HepG2 (cell line): ENCODE results near the gene DPYSL3. TPM values are rescaled to one million over a fixed set of nuclear protein-coding genes. Genes with fewer than 3 reads are reported as not detected.

ENCODE experiments used
- ATAC-seq: fragments of 200-7000 bp; cut with Tn5 transposase; 3 replicates; pipeline ENCODE4 v1.9.1; 2020; ENCODE audit warnings: mild to moderate bottlenecking, moderate library complexity
- BruUV-seq: library from RNA; stranded (reverse); fragments of 400-500 nt; replicated peaks from 2 replicates; lab custom pipeline; 2021; lab: Mats Ljungman, UMichigan
- CTCF ChIA-PET: fragments of 300-600 bp; formaldehyde crosslinking; extraction: SDS; loops from one replicate; lab custom pipeline; 2021; ENCODE audit warnings: low total read pairs, inconsistent platforms, low intra/inter-chr PET ratio; lab: Yijun Ruan, JAX
- POLR2A ChIA-PET: fragments of 350-600 bp; sonication (Branson Sonifier 250); formaldehyde crosslinking; loops from one replicate; lab custom pipeline; 2020; ENCODE audit warnings: antibody characterized with exemption, inconsistent platforms; lab: Yijun Ruan, JAX
- DNase-seq: peaks from one replicate; pipeline ENCODE4 v3.0.0-alpha.2; 2015; ENCODE audit warnings: low spot score
- FAIRE-seq: peaks from 3 replicates; lab custom pipeline; 2011; peaks lifted over from hg19 to GRCh38; lab: Jason Lieb, UNC
- H2AFZ ChIP-seq: one replicate; pipeline ENCODE4 v1.6.1; 2011; ENCODE audit warnings: low read length, inconsistent platforms
- H3K27ac ChIP-seq: fragments of 300-600 bp; 3 replicates; pipeline ENCODE4 v1.8.0; 2011; ENCODE audit warnings: mixed run types, mild to moderate bottlenecking, mixed read lengths, low read length, inconsistent platforms; ENCODE audit not compliant: insufficient read depth; ENCODE audit errors: extremely low read length
- H3K27me3 ChIP-seq, 2 experiments: fragments of 200-600 bp in 1 of 2; 2 replicates in 1 of 2; 3 replicates in 1 of 2; pipeline versions ENCODE4 v1.6.0 to v1.8.0; 2011; ENCODE audit warnings: low read length in 2 of 2, mild to moderate bottlenecking in 2 of 2, moderate library complexity in 2 of 2, inconsistent platforms in 1 of 2; ENCODE audit not compliant: insufficient read depth in 2 of 2, control insufficient read depth in 1 of 2
- H3K36me3 ChIP-seq, 2 experiments: fragments of 200-600 bp in 1 of 2; replicated peaks in 1 of 2; 2 replicates in 1 of 2; 3 replicates in 1 of 2; pipeline versions ENCODE4 v1.5.1 to v1.8.0; 2011; ENCODE audit warnings: low read length in 2 of 2, inconsistent platforms in 1 of 2; ENCODE audit not compliant: insufficient read depth in 2 of 2, control insufficient read depth in 1 of 2
- H3K4me1 ChIP-seq: 2 replicates; pipeline ENCODE4 v1.5.1; 2012; ENCODE audit warnings: low read length, inconsistent platforms; ENCODE audit not compliant: insufficient read depth
- H3K4me2 ChIP-seq: 2 replicates; pipeline ENCODE4 v1.6.0; 2011; ENCODE audit warnings: low read depth, low read length, inconsistent platforms
- H3K4me3 ChIP-seq, 3 experiments: fragments of 200-600 bp in 1 of 3; sonication (generic), shearing (Covaris generic) in 1 of 3; replicated peaks in 1 of 3; 2 replicates each; pipeline ENCODE4 v1.5.1; 2011 to 2016; ENCODE audit warnings: low read length in 3 of 3, inconsistent platforms in 2 of 3, low read depth in 2 of 3, mild to moderate bottlenecking in 2 of 3, control low read depth in 1 of 3, mixed read lengths in 1 of 3; ENCODE audit not compliant: insufficient read depth in 1 of 3
- H3K79me2 ChIP-seq: one replicate; pipeline ENCODE4 v1.6.1; 2011; ENCODE audit warnings: low read length, inconsistent platforms; ENCODE audit not compliant: insufficient read depth
- H3K9ac ChIP-seq: 2 replicates; pipeline ENCODE4 v1.6.0; 2011; ENCODE audit warnings: mild to moderate bottlenecking, low read depth, low read length, inconsistent platforms; ENCODE audit not compliant: insufficient read depth
- H3K9me3 ChIP-seq: 2 replicates; pipeline ENCODE4 v1.5.1; 2012; ENCODE audit warnings: mild to moderate bottlenecking, low read length
- H4K20me1 ChIP-seq: 2 replicates; pipeline ENCODE4 v1.6.0; 2011; ENCODE audit warnings: inconsistent platforms, mild to moderate bottlenecking, low read length, moderate library complexity; ENCODE audit not compliant: insufficient read depth
- HNRNPLL ChIP-seq: fragments of 200-400 bp; formaldehyde crosslinking; IDR thresholded peaks from 2 replicates; pipeline ENCODE4 v1.6.1; 2017; ENCODE audit warnings: mild to moderate bottlenecking, low read depth, low read length; ENCODE audit not compliant: poor library complexity, severe bottlenecking
- IRF1 ChIP-seq: sonication (generic); formaldehyde crosslinking; IDR thresholded peaks from 2 replicates; pipeline ENCODE4 v1.4.0; 2020; ENCODE audit warnings: low read depth, mild to moderate bottlenecking, missing genetic modification reagents
- JUN ChIP-seq: sonication (generic); formaldehyde crosslinking; IDR thresholded peaks from 2 replicates; pipeline ENCODE4 v1.4.0; 2020; ENCODE audit warnings: mild to moderate bottlenecking, missing genetic modification reagents
- MTF2 ChIP-seq: sonication (generic); formaldehyde crosslinking; IDR thresholded peaks from 2 replicates; pipeline ENCODE4 v1.5.0; 2020; ENCODE audit warnings: missing genetic modification reagents, borderline replicate concordance
- MYNN ChIP-seq: sonication (generic); formaldehyde crosslinking; IDR thresholded peaks from 2 replicates; pipeline ENCODE4 v1.4.0; 2020; ENCODE audit warnings: mild to moderate bottlenecking, low read depth, missing genetic modification reagents
- TCF12 ChIP-seq, 2 experiments: fragments of 450-650 bp in 1 of 2; sonication (generic) in 1 of 2; formaldehyde crosslinking in 1 of 2; IDR thresholded peaks; 2 replicates each; pipeline versions ENCODE4 v1.6.1 to v1.8.0; 2017 to 2022; ENCODE audit warnings: antibody characterized with exemption in 1 of 2, mild to moderate bottlenecking in 1 of 2, missing genetic modification reagents in 1 of 2, moderate library complexity in 1 of 2
- ZNF562 ChIP-seq: sonication (generic); formaldehyde crosslinking; IDR thresholded peaks from 2 replicates; pipeline ENCODE4 v1.8.0; 2022; ENCODE audit warnings: missing genetic modification reagents, borderline replicate concordance
- ZNF704 ChIP-seq: sonication (generic); formaldehyde crosslinking; IDR thresholded peaks from 2 replicates; pipeline ENCODE4 v1.8.1; 2023; ENCODE audit warnings: mild to moderate bottlenecking, inconsistent platforms, moderate library complexity, missing genetic modification reagents, borderline replicate concordance
- WGBS: methylation state at CpG from one replicate; pipeline ENCODE4 v1.1.6; 2017; ENCODE audit warnings: low lambda C conversion rate; 5-methylcytosine and 5-hydroxymethylcytosine counted together
- in situ Hi-C: cut with HindIII; loops from 2 replicates; pipeline ENCODE4 v1.10.0; 2017; ENCODE audit warnings: low pct_unique_long_range_greater_than_20kb; ENCODE audit not compliant: extremely low pct_ligation_motif_present
- intact Hi-C: fragments of 100-400 bp; cut with micrococcal nuclease; formaldehyde crosslinking; loops from one replicate; pipeline ENCODE4 v1.10.0; 2022; ENCODE audit not compliant: unreplicated experiment
- polyA plus RNA-seq, 8 experiments: library from polyadenylated mRNA; depleted of rRNA in 3 of 8; stranded (reverse) in 7 of 8; unstranded in 1 of 8; fragments of >200 nt; fragmentation: Illumina TruSeq in 4 of 8; extraction: Trizol in 4 of 8; gene quantifications; 2 replicates each; pipeline versions ENCODE4 v1.2.1 to v1.2.3, GENCODE V29; 2011 to 2016; ENCODE audit warnings: low read depth in 4 of 8, missing spikeins in 1 of 8, mixed read lengths in 1 of 8; ENCODE audit not compliant: insufficient read depth in 1 of 8
- total RNA-seq, 5 experiments: library from RNA; depleted of rRNA; stranded (reverse); fragments of >200 nt; fragmentation: Illumina TruSeq; extraction: Trizol; gene quantifications; 2 replicates each; pipeline ENCODE4 v1.2.3, GENCODE V29; 2016; ENCODE audit warnings: low read depth in 1 of 5
- TF ChIP-seq, protein P1 (sequence below): sonication (generic); formaldehyde crosslinking; IDR thresholded peaks from 2 replicates; pipeline ENCODE4 v1.5.0; 2020; ENCODE audit warnings: mild to moderate bottlenecking, missing genetic modification reagents
- TF ChIP-seq, protein P2 (sequence below), 2 experiments: sonication (generic) in 1 of 2; formaldehyde crosslinking in 1 of 2; IDR thresholded peaks; 2 replicates each; pipeline versions ENCODE4 v1.5.1 to v1.6.1; 2011 to 2020; ENCODE audit warnings: borderline replicate concordance in 1 of 2, low read depth in 1 of 2, low read length in 1 of 2, mild to moderate bottlenecking in 1 of 2, missing genetic modification reagents in 1 of 2, moderate library complexity in 1 of 2
- TF ChIP-seq, protein P3 (sequence below): sonication (generic); formaldehyde crosslinking; IDR thresholded peaks from 2 replicates; pipeline ENCODE4 v1.5.1; 2020; ENCODE audit warnings: mild to moderate bottlenecking, missing genetic modification reagents, borderline replicate concordance

The DPYSL3 gene
- total and polyA plus RNA-seq, 2 of the 13 experiments (the other 11 are each of a cell fraction or from before 2014, with no cell fraction given) = 0.08 to 0.15 TPM

DNA sequence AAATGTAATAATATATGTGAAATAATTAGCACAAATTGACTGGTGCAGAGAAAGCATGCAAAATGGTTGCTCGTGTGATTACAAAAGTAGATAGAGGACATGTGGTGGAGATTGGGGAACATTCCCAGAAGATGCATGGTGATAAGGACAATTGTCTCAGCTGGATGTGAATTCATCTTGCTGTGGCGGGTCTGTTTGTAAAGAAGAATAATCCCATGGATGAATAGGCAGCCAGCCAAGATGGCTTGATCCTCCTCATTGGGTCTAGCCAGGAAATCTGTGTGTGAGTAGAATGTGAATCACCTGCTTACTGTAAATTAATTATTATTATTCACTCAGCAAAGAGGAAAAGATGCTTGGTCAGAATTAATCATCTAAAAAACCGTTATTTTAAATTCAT is 12.6 kb upstream of the DPYSL3 start:
- no peaks in the 10 kb centered on the region for H4K20me1 ChIP-seq
- no peak overlapping the region for H3K4me3 ChIP-seq
- no peaks in the 10 kb centered on the region; a peak in 1 of 5 replicates for H3K27me3 ChIP-seq
- BruUV-seq = no TSS peak
- ChIA-PET POLR2A (no interaction called here), CTCF (no interaction called here)
- no peak overlapping the region for H3K9ac ChIP-seq
- H3K9me3 ChIP-seq = no peaks in the 10 kb centered on the region
- H3K27ac ChIP-seq = no peak overlapping the region
- intact Hi-C loops = no loop called here
- in situ Hi-C loops = no loop called here
- H3K4me2 ChIP-seq = no peak overlapping the region
- no peak overlapping the region for H2AFZ ChIP-seq
- 1% methylated on average over 3 of the region's 3 CpGs for WGBS
- H3K79me2 ChIP-seq = no peaks in the 10 kb centered on the region
- FAIRE-seq = no peak
- ATAC-seq = no peak
- H3K4me1 ChIP-seq = no peaks in the 10 kb centered on the region
- H3K36me3 ChIP-seq = no peaks in the 10 kb centered on the region
- DNase-seq = no peak
- TF ChIP-seq, protein P1, sequence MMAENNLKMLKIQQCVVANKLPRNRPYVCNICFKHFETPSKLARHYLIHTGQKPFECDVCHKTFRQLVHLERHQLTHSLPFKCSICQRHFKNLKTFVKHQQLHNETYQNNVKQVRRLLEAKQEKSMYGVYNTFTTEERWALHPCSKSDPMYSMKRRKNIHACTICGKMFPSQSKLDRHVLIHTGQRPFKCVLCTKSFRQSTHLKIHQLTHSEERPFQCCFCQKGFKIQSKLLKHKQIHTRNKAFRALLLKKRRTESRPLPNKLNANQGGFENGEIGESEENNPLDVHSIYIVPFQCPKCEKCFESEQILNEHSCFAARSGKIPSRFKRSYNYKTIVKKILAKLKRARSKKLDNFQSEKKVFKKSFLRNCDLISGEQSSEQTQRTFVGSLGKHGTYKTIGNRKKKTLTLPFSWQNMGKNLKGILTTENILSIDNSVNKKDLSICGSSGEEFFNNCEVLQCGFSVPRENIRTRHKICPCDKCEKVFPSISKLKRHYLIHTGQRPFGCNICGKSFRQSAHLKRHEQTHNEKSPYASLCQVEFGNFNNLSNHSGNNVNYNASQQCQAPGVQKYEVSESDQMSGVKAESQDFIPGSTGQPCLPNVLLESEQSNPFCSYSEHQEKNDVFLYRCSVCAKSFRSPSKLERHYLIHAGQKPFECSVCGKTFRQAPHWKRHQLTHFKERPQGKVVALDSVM (CRISPR knock-in tag) = no peak
- TF ChIP-seq TCF12 (IDR thresholded peaks at IDR 0.05) (no peak), TCF12 (CRISPR knock-in tag; IDR thresholded peaks at IDR 0.05) (no peak), ZNF704 (no peak), MTF2 (CRISPR knock-in tag) (no peak), JUN (CRISPR knock-in tag) (no peak), ZNF562 (CRISPR knock-in tag) (no peak), MYNN (CRISPR knock-in tag) (no peak), HNRNPLL (no peak), IRF1 (no peak)
- TF ChIP-seq, protein P2, sequence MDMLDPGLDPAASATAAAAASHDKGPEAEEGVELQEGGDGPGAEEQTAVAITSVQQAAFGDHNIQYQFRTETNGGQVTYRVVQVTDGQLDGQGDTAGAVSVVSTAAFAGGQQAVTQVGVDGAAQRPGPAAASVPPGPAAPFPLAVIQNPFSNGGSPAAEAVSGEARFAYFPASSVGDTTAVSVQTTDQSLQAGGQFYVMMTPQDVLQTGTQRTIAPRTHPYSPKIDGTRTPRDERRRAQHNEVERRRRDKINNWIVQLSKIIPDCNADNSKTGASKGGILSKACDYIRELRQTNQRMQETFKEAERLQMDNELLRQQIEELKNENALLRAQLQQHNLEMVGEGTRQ (IDR thresholded peaks at IDR 0.05; ENCODE audit: low read depth, low read length) = no peak
- TF ChIP-seq, protein P2 (CRISPR knock-in tag; IDR thresholded peaks at IDR 0.05; ENCODE audit: borderline replicate concordance) = no peak
- TF ChIP-seq, protein P3, sequence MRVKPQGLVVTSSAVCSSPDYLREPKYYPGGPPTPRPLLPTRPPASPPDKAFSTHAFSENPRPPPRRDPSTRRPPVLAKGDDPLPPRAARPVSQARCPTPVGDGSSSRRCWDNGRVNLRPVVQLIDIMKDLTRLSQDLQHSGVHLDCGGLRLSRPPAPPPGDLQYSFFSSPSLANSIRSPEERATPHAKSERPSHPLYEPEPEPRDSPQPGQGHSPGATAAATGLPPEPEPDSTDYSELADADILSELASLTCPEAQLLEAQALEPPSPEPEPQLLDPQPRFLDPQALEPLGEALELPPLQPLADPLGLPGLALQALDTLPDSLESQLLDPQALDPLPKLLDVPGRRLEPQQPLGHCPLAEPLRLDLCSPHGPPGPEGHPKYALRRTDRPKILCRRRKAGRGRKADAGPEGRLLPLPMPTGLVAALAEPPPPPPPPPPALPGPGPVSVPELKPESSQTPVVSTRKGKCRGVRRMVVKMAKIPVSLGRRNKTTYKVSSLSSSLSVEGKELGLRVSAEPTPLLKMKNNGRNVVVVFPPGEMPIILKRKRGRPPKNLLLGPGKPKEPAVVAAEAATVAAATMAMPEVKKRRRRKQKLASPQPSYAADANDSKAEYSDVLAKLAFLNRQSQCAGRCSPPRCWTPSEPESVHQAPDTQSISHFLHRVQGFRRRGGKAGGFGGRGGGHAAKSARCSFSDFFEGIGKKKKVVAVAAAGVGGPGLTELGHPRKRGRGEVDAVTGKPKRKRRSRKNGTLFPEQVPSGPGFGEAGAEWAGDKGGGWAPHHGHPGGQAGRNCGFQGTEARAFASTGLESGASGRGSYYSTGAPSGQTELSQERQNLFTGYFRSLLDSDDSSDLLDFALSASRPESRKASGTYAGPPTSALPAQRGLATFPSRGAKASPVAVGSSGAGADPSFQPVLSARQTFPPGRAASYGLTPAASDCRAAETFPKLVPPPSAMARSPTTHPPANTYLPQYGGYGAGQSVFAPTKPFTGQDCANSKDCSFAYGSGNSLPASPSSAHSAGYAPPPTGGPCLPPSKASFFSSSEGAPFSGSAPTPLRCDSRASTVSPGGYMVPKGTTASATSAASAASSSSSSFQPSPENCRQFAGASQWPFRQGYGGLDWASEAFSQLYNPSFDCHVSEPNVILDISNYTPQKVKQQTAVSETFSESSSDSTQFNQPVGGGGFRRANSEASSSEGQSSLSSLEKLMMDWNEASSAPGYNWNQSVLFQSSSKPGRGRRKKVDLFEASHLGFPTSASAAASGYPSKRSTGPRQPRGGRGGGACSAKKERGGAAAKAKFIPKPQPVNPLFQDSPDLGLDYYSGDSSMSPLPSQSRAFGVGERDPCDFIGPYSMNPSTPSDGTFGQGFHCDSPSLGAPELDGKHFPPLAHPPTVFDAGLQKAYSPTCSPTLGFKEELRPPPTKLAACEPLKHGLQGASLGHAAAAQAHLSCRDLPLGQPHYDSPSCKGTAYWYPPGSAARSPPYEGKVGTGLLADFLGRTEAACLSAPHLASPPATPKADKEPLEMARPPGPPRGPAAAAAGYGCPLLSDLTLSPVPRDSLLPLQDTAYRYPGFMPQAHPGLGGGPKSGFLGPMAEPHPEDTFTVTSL (CRISPR knock-in tag) = no peak
